ENCODE data around the gene NUDT14.

- TF ChIP-seq CTCF (IDR thresholded peaks at IDR 0.05; ENCODE audit: low read depth, low read length): no peak
- no peak for TF ChIP-seq EZH2phosphoT487 (IDR thresholded peaks at IDR 0.05; ENCODE audit: low read depth)
Measured at GRCh38 chr14:105229099-105229655, 48.1 kb upstream of the NUDT14 start.

Data from OCI-LY3 (cell line).